H9 (cell line): Measurements from ENCODE around the gene CCSER1. TPM values are rescaled to one million over a fixed set of nuclear protein-coding genes. Genes with fewer than 3 reads are reported as not detected.

Experiments used
- DNase-seq: peaks from one replicate; pipeline ENCODE4 v3.0.0-alpha.2; 2017
- H2AFZ ChIP-seq: one replicate; pipeline ENCODE4 v1.6.1; 2013; ENCODE audit warnings: mild to moderate bottlenecking, low read length, control low read depth, moderate library complexity
- H2AK5ac ChIP-seq: 2 replicates; pipeline ENCODE4 v1.6.1; 2013; ENCODE audit warnings: low read length, control low read depth, mixed read lengths; ENCODE audit not compliant: insufficient read length
- H2BK120ac ChIP-seq: one replicate; pipeline ENCODE4 v1.6.1; 2013; ENCODE audit warnings: low read depth, mild to moderate bottlenecking, low read length, control low read depth, inconsistent platforms; ENCODE audit not compliant: poor library complexity, severe bottlenecking
- H2BK12ac ChIP-seq: 2 replicates; pipeline ENCODE4 v1.6.1; 2013; ENCODE audit warnings: low read length, control low read depth, mixed read lengths, low read depth; ENCODE audit not compliant: insufficient read length
- H2BK15ac ChIP-seq: 2 replicates; pipeline ENCODE4 v1.6.1; 2013; ENCODE audit warnings: low read depth, low read length, control low read depth
- H2BK20ac ChIP-seq: one replicate; pipeline ENCODE4 v1.6.1; 2013; ENCODE audit warnings: low read depth, mild to moderate bottlenecking, low read length, control low read depth, inconsistent platforms; ENCODE audit not compliant: poor library complexity, severe bottlenecking
- H2BK5ac ChIP-seq: 2 replicates; pipeline ENCODE4 v1.6.1; 2013; ENCODE audit warnings: low read length, control low read depth, mixed read lengths; ENCODE audit not compliant: insufficient read length
- H3K14ac ChIP-seq: 2 replicates; pipeline ENCODE4 v1.6.1; 2013; ENCODE audit warnings: low read length, control low read depth; ENCODE audit not compliant: insufficient read depth
- H3K18ac ChIP-seq: 2 replicates; pipeline ENCODE4 v1.6.1; 2013; ENCODE audit warnings: low read depth, mild to moderate bottlenecking, mixed read lengths, low read length, control low read depth; ENCODE audit not compliant: insufficient read length
- H3K23ac ChIP-seq: 2 replicates; pipeline ENCODE4 v1.6.1; 2013; ENCODE audit warnings: low read length, control low read depth, mixed read lengths, low read depth; ENCODE audit not compliant: insufficient read length
- H3K23me2 ChIP-seq: 2 replicates; pipeline ENCODE4 v1.6.1; 2013; ENCODE audit warnings: low read depth, mild to moderate bottlenecking, mixed read lengths, low read length, control low read depth; ENCODE audit not compliant: insufficient read length, poor library complexity, severe bottlenecking
- H3K27ac ChIP-seq: 2 replicates; pipeline ENCODE4 v1.5.1; 2013; ENCODE audit warnings: low read length, control low read depth, mixed read lengths, low read depth; ENCODE audit not compliant: insufficient read length
- H3K27me3 ChIP-seq: 2 replicates; pipeline ENCODE4 v1.6.1; 2013; ENCODE audit warnings: low read length, control low read depth, inconsistent platforms; ENCODE audit not compliant: insufficient read depth
- H3K4ac ChIP-seq: 2 replicates; pipeline ENCODE4 v1.6.1; 2013; ENCODE audit warnings: low read depth, mild to moderate bottlenecking, control low read depth, inconsistent platforms, low read length, moderate library complexity
- H3K4me1 ChIP-seq: 2 replicates; pipeline ENCODE4 v1.6.1; 2013; ENCODE audit warnings: low read length, control low read depth, inconsistent platforms; ENCODE audit not compliant: insufficient read depth
- H3K4me2 ChIP-seq: 2 replicates; pipeline ENCODE4 v1.6.1; 2013; ENCODE audit warnings: low read length, control low read depth, mixed read lengths; ENCODE audit not compliant: insufficient read length, insufficient read depth
- H3K56ac ChIP-seq: 2 replicates; pipeline ENCODE4 v1.6.1; 2013; ENCODE audit warnings: low read depth, mild to moderate bottlenecking, mixed read lengths, low read length, control low read depth; ENCODE audit not compliant: insufficient read length
- H3K79me1 ChIP-seq: 2 replicates; pipeline ENCODE4 v1.6.1; 2013; ENCODE audit warnings: low read depth, mild to moderate bottlenecking, moderate library complexity, low read length, control low read depth, inconsistent platforms; ENCODE audit not compliant: insufficient read depth, poor library complexity, severe bottlenecking
- H3K79me2 ChIP-seq: 2 replicates; pipeline ENCODE4 v1.6.1; 2013; ENCODE audit warnings: low read length, control low read depth, inconsistent platforms; ENCODE audit not compliant: insufficient read depth
- H3K9ac ChIP-seq: 2 replicates; pipeline ENCODE4 v1.6.1; 2013; ENCODE audit warnings: low read length, control low read depth, mixed read lengths; ENCODE audit not compliant: insufficient read length; ENCODE audit errors: extremely low read depth
- H3K9me3 ChIP-seq: one replicate; pipeline ENCODE4 v1.6.1; 2013; ENCODE audit warnings: low read depth, low read length, inconsistent platforms; ENCODE audit not compliant: control insufficient read depth
- H3T11ph ChIP-seq: one replicate; pipeline ENCODE4 v1.6.1; 2013; ENCODE audit warnings: mild to moderate bottlenecking, low read length, control low read depth, inconsistent platforms
- H4K20me1 ChIP-seq: one replicate; pipeline ENCODE4 v1.6.1; 2013; ENCODE audit not compliant: control insufficient read depth, insufficient read length, insufficient read depth
- H4K5ac ChIP-seq: 2 replicates; pipeline ENCODE4 v1.6.1; 2013; ENCODE audit warnings: low read depth, mild to moderate bottlenecking, mixed read lengths, low read length, control low read depth; ENCODE audit not compliant: insufficient read length
- H4K8ac ChIP-seq: replicated peaks from 2 replicates; pipeline ENCODE4 v1.6.1; 2013; ENCODE audit warnings: low read length, control low read depth, mixed read lengths, low read depth; ENCODE audit not compliant: insufficient read length
- H4K91ac ChIP-seq: 2 replicates; pipeline ENCODE4 v1.6.1; 2013; ENCODE audit warnings: low read depth, mild to moderate bottlenecking, moderate library complexity, mixed read lengths, low read length, control low read depth; ENCODE audit not compliant: insufficient read length
- H3K27ac Mint-ChIP-seq, 3 experiments: 2 replicates in 2 of 3; 3 replicates in 1 of 3; pipeline ENCODE4 v1.8.0; 2020 to 2021; ENCODE audit warnings: mixed read lengths in 3 of 3, mild to moderate bottlenecking in 1 of 3, moderate library complexity in 1 of 3
- H3K27me3 Mint-ChIP-seq: 2 replicates; pipeline ENCODE4 v1.8.0; 2021; ENCODE audit warnings: low read depth, mild to moderate bottlenecking, moderate library complexity, mixed read lengths
- H3K36me3 Mint-ChIP-seq, 3 experiments: 2 replicates in 2 of 3; 3 replicates in 1 of 3; pipeline ENCODE4 v1.8.0; 2020 to 2021; ENCODE audit warnings: low read depth in 3 of 3, mixed read lengths in 3 of 3; ENCODE audit not compliant: insufficient read depth in 1 of 3
- H3K4me1 Mint-ChIP-seq, 2 experiments: 2 replicates each; pipeline ENCODE4 v1.8.0; 2020; ENCODE audit warnings: mixed read lengths in 2 of 2
- H3K4me3 Mint-ChIP-seq, 2 experiments: 2 replicates in 1 of 2; 3 replicates in 1 of 2; pipeline ENCODE4 v1.8.0; 2020 to 2021; ENCODE audit warnings: mild to moderate bottlenecking in 2 of 2, mixed read lengths in 2 of 2, moderate library complexity in 1 of 2
- H3K9me3 Mint-ChIP-seq, 2 experiments: 2 replicates in 1 of 2; 3 replicates in 1 of 2; pipeline ENCODE4 v1.8.0; 2020; ENCODE audit warnings: mild to moderate bottlenecking in 2 of 2, mixed read lengths in 2 of 2, moderate library complexity in 1 of 2
- WGBS: extraction: QIAGEN DNeasy Blood & Tissue Kit; methylation state at CpG from one replicate; pipeline ENCODE4 v1.1.7; 2013; ENCODE audit warnings: missing lambda C conversion rate, low lambda C conversion rate, mixed read lengths; ENCODE audit not compliant: insufficient read length; ENCODE audit errors: extremely low coverage; 5-methylcytosine and 5-hydroxymethylcytosine counted together
- total RNA-seq: library from RNA; stranded (reverse); gene quantifications from 2 replicates; pipeline ENCODE4 v1.2.1, GENCODE V29; 2021
- TF ChIP-seq, protein P1 (sequence below): fragments of 200-600 bp; sonication (generic); conservative IDR thresholded peaks from 3 replicates; pipeline ENCODE4 v1.8.0; 2021; ENCODE audit warnings: antibody characterized with exemption, mild to moderate bottlenecking

CCSER1 gene
- total RNA-seq, 1 experiment from 2014 or later: 0.37 TPM

DNA sequence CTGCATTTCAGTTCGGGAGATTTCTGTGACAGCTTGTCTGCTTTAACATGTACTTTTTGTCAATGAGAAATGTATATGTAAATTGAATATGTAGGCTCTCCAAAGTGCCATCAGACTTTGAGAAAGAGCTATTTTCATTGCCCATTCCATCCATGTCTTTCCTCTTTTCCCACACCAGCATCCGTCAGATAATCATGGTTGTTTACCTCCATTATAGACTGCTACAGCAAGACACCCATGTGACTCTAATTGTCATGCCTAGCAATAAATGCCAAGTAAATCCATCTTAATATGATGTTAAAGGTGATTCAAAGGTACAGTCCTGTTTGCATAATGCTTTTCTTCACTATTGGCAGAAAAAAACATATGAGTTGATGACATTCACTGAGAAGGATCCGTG, 1157.3 kb downstream of the CCSER1 start:
- H3K18ac ChIP-seq: no peak overlapping the region
- H3T11ph ChIP-seq: no peak overlapping the region
- H3K9ac ChIP-seq: no peak overlapping the region
- H4K8ac ChIP-seq: no peak overlapping the region
- no peak overlapping the region for H2AK5ac ChIP-seq
- Mint-ChIP-seq H3K27ac (no peak overlapping the region), H3K4me1 (peaks cover 10 to 12% of the 10 kb centered on the region in 2 experiments), H3K4me3 (no peak overlapping the region), H3K9me3 (peaks cover 0 to 2% of the 10 kb centered on the region in 2 experiments; a peak in 2 of 5 replicates), H3K36me3 (peaks cover 0 to 3% (median 0%) of the 10 kb centered on the region in 3 experiments; a peak in 1 of 7 replicates), H3K27me3 (no peaks in the 10 kb centered on the region)
- H3K4me2 ChIP-seq: no peak overlapping the region
- H4K20me1 ChIP-seq: no peaks in the 10 kb centered on the region
- no peak overlapping the region for H2BK12ac ChIP-seq
- WGBS: no CpG with 5 or more reads among the region's 3 CpGs
- H3K23me2 ChIP-seq: no peaks in the 10 kb centered on the region
- no peak overlapping the region for H2BK15ac ChIP-seq
- H3K27ac ChIP-seq: no peak overlapping the region
- H3K4ac ChIP-seq: no peak overlapping the region
- H4K5ac ChIP-seq: no peak overlapping the region
- H3K14ac ChIP-seq: no peak overlapping the region
- H2BK5ac ChIP-seq: no peak overlapping the region
- no peaks in the 10 kb centered on the region for H3K9me3 ChIP-seq
- no peak overlapping the region for H3K56ac ChIP-seq
- H3K4me1 ChIP-seq: no peaks in the 10 kb centered on the region; the same call in 1 of the 2 replicates
- no peak for DNase-seq
- no peak overlapping the region for H2AFZ ChIP-seq
- H3K23ac ChIP-seq: no peak overlapping the region
- no peak overlapping the region for H2BK20ac ChIP-seq
- no peak overlapping the region for H4K91ac ChIP-seq
- H3K79me2 ChIP-seq: no peaks in the 10 kb centered on the region
- TF ChIP-seq, protein P1, sequence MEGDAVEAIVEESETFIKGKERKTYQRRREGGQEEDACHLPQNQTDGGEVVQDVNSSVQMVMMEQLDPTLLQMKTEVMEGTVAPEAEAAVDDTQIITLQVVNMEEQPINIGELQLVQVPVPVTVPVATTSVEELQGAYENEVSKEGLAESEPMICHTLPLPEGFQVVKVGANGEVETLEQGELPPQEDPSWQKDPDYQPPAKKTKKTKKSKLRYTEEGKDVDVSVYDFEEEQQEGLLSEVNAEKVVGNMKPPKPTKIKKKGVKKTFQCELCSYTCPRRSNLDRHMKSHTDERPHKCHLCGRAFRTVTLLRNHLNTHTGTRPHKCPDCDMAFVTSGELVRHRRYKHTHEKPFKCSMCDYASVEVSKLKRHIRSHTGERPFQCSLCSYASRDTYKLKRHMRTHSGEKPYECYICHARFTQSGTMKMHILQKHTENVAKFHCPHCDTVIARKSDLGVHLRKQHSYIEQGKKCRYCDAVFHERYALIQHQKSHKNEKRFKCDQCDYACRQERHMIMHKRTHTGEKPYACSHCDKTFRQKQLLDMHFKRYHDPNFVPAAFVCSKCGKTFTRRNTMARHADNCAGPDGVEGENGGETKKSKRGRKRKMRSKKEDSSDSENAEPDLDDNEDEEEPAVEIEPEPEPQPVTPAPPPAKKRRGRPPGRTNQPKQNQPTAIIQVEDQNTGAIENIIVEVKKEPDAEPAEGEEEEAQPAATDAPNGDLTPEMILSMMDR: no peak
- no peak overlapping the region for H2BK120ac ChIP-seq
- H3K79me1 ChIP-seq: no peaks in the 10 kb centered on the region
- H3K27me3 ChIP-seq: no peaks in the 10 kb centered on the region
